Aorta (tissue), 5 donors: ENCODE results near the gene KMT2E. TPM values are rescaled to one million over a fixed set of nuclear protein-coding genes. Genes with fewer than 3 reads are reported as not detected.

Source experiments
- ATAC-seq: fragments of 200-7000 bp; cut with Tn5 transposase; one replicate; pipeline ENCODE4 v1.9.1; 2022; ENCODE audit warnings: moderate library complexity; ENCODE audit not compliant: low FRiP score
- DNase-seq, 2 donors: peaks; one replicate each; pipeline ENCODE4 v3.0.0-alpha.2; 2020
- H3K27ac ChIP-seq, 2 donors: one replicate each; pipeline ENCODE4 v1.5.1; 2013; ENCODE audit warnings: low read length in 2 of 2, mild to moderate bottlenecking in 2 of 2, moderate library complexity in 2 of 2, control low read depth in 1 of 2, inconsistent platforms in 1 of 2, low read depth in 1 of 2
- H3K27me3 ChIP-seq, 2 donors: one replicate each; pipeline ENCODE4 v1.6.1; 2013; ENCODE audit warnings: control low read depth in 1 of 2, low read length in 1 of 2, mild to moderate bottlenecking in 1 of 2, moderate library complexity in 1 of 2; ENCODE audit not compliant: insufficient read depth in 2 of 2, control insufficient read depth in 1 of 2
- H3K36me3 ChIP-seq, 2 donors: one replicate each; pipeline ENCODE4 v1.6.1; 2013; ENCODE audit warnings: control low read depth in 1 of 2, low read length in 1 of 2, mild to moderate bottlenecking in 1 of 2; ENCODE audit not compliant: insufficient read depth in 2 of 2, control insufficient read depth in 1 of 2
- H3K4me1 ChIP-seq, 2 donors: one replicate each; pipeline ENCODE4 v1.6.1; 2013; ENCODE audit warnings: low read length in 2 of 2, control low read depth in 1 of 2, mild to moderate bottlenecking in 1 of 2, moderate library complexity in 1 of 2; ENCODE audit not compliant: insufficient read depth in 2 of 2, control insufficient read depth in 1 of 2
- H3K4me3 ChIP-seq, 2 donors: one replicate each; pipeline ENCODE4 v1.5.1; 2013; ENCODE audit warnings: low read length in 2 of 2, control low read depth in 1 of 2, mild to moderate bottlenecking in 1 of 2
- H3K9me3 ChIP-seq: one replicate; pipeline ENCODE4 v1.6.1; 2013; ENCODE audit warnings: mild to moderate bottlenecking, low read length; ENCODE audit not compliant: control insufficient read depth
- WGBS, 2 donors: extraction: QIAGEN DNeasy Blood & Tissue Kit; methylation state at CpG; one replicate each; pipeline ENCODE4 v1.1.7; 2013; 5-methylcytosine and 5-hydroxymethylcytosine counted together
- intact Hi-C, 2 donors: fragments of 100-400 bp; cut with DNase I; formaldehyde crosslinking; loops; one replicate each; pipeline versions ENCODE4 v1.14.2 to v1.15.0; 2022
- polyA plus RNA-seq, 2 donors: library from polyadenylated mRNA; stranded (reverse); fragments of 200-250 nt; gene quantifications; one replicate each; pipeline ENCODE4 v1.2.3, GENCODE V29; 2013
- total RNA-seq, 2 donors: library from RNA; stranded (reverse); fragmentation: NEBNext Ultra II Directional; extraction: Animal tissue kit (Norgen Biotek cat#: 25700); gene quantifications; one replicate each; pipeline ENCODE4 v1.2.1, GENCODE V29; 2021
- donor health status: healthy with polysubstance abuse.
- donor health status: Bipolar disorder and iron deficiency.
- donor health status: DM: no; HTN: no; CAD: no.
- donor health status: DM: no; HTN: no; CAD: no.
- donor health status: DM: yes; HTN: yes; CAD: no.

Gene KMT2E
- total and polyA plus RNA-seq, 4 donors = 16.5 to 156 (median 84.0) TPM

DNA sequence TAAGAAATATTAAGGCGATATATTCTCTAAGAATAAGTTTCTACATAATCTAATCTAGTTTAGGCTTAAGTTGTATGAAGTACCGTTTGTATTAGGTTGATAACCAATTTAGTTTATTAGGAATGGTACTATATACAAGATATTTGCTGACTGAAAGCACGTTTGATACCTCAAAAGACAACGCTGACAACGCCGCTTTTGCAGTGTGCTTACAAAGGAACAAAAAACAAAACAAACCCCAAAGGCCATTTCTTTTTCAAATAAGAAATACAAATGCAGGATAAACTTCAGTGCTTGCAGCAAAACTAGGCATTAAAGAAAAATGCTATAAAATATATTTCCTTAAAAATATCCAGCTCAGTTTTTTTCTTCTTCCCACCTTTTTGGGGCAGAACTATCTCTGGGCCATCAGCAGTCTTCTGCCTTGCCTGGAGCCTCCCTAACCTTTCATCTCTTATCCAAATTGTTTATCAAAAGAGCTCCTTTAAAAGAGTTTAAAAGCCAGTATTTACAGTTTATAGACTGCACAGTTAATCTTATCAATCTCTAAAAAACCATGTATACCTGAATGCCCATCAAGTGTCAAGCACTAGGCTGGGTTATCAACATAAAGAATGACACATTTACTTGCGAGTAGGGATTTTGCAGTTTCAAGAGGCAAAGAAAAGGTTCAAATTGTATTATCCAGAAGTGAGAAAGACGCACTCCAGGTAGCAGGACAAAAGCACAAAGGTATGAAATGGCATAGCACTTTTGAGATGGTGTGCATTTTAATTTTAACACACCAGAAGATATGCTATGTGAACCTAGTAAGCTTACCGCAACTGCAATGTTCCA, 4.1 kb upstream of the KMT2E start:
- DNase-seq = no peak
- no peak overlapping the region for H3K27ac ChIP-seq

DNA sequence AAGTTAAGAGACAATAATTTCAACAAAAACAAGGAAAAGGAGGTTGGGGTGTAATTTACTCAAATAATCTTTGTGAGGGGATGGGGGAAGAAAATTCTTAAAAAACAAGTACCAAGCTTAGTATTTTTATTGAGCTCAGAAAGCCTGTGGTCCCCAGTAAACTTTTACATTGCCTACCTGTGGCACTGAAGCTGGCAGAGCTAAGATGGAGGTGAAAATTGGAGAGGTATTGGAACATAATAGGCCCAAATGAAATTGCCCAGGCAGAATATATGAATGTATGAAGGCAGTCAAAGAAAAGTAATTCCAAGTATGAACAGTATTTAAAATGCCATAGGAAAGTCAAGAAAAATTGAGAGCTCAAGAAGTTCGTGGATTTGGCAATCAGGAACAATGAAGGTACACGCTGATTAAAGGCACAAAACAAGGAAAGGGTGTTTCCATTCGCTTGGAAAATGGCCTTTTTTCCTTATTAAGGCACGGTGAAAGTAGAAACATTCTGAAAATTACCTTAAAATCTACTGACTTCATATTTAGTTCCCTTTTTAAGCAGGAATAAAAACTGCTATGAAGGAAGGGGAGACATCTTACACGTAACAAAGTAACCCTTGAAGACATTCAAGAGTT, 3.4 kb upstream of the KMT2E start:
- H3K4me1 ChIP-seq = peaks cover 0 to 4% of the 10 kb centered on the region in 2 donors
- H3K27ac ChIP-seq = peak overlapping the region in 1 of 2 donors; percentile 34

More for the DNA sequence above, 4.1 kb upstream of the KMT2E start:
- Histone ChIP-seq H3K27me3 (no peaks in the 10 kb centered on the region), H3K9me3 (no peaks in the 10 kb centered on the region), H3K36me3 (no peaks in the 10 kb centered on the region), H3K4me1 (peaks cover 0 to 4% of the 10 kb centered on the region in 2 donors), H3K4me3 (peak overlapping the region; percentile 90 to 96)
- WGBS, 2 donors = 4 to 5% methylated on average over 9 of the region's 9 CpGs
- no peak for ATAC-seq
- intact Hi-C loops = loop anchor here in 1 of 2 donors (10.0 kb wide), 1 partner anchor 65 kb away; no protein-coding TSS in a partner anchor

DNA sequence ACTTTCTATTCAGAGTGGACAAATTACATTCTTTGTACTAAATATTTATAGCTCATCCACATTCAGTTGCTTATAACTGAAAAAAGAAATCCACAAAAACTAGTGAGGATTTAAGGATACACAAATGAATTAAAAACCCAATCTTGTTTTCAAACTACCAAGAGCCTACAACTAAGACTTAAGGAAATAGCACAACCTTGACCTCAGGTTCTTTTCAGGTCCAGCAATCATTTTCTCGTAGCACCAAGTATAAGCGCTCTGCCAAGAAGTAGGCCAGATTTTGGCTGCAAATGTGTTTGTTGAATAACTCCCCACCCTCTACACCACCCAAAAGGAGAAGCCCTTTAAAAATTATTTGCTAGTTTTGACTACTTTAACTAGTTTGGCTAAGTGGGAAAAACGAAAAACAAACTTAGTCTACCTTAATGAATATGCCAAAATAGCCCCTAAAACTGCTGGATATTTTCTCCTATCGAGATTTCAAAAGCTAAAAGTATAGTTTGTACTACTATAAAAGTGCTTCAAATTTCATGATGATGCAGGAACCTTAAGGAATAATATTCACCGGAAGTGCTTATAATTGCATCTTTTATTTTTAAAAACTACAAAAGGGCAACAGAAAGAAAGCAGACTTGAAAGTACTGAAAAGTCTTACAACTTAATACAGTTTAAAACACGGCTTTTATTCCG, 2.7 kb upstream of the KMT2E start:
- Histone ChIP-seq H3K27ac (peak overlapping the region; percentile 21 to 34), H3K4me3 (peak overlapping the region; percentile 90 to 96), H3K4me1 (peaks cover 0 to 4% of the 10 kb centered on the region in 2 donors), H3K27me3 (no peaks in the 10 kb centered on the region), H3K9me3 (no peaks in the 10 kb centered on the region), H3K36me3 (no peaks in the 10 kb centered on the region)
- DNase-seq (no peak), ATAC-seq (no peak)
- WGBS, 2 donors = 0% methylated on average over 7 of the region's 7 CpGs
- intact Hi-C loops = loop anchor here in 1 of 2 donors (10.0 kb wide), 1 partner anchor 66 kb away; no protein-coding TSS in a partner anchor

More for the DNA sequence above, 3.4 kb upstream of the KMT2E start:
- Histone ChIP-seq H3K4me3 (peak overlapping the region; percentile 90 to 96), H3K27me3 (no peaks in the 10 kb centered on the region), H3K9me3 (no peaks in the 10 kb centered on the region), H3K36me3 (no peaks in the 10 kb centered on the region)
- ATAC-seq = no peak
- DNase-seq = no peak
- 1 to 2% methylated on average over 5 of the region's 5 CpGs for WGBS, 2 donors
- intact Hi-C loops = loop anchor here in 1 of 2 donors (10.0 kb wide), 1 partner anchor 66 kb away; no protein-coding TSS in a partner anchor

DNA sequence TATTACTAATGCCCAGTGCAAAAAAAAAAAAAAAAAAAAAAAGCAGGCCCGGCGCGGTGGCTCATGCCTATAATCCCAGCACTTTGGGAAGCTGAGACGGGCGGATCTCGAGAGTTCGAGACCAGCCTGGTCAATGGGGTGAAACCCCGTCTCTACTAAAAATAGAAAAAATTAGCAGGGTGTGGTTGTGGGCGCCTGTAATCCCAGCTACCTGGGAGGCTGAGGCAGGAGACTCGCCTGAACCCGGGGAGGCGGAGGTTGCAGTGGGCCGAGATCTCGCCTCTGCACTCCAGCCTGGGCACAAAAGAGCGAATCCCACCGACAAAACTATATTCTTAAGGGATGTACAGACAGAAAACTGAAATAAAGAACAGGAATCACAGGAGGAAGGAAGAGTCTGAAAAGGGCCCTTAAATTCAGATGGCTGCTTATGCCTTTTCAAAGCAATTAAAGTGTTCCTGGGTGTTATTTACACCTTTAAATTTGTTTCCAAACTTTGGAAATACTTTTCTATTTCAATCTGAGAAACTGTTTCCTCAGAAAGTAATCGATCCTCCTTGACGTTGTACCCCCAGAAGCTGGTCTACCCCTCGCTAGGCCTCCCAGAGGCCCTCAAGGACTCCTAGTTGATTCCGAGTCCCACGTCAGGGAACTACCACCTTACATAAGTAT, 2.0 kb upstream of the KMT2E start:
- no peaks in the 10 kb centered on the region for H3K9me3 ChIP-seq
- H3K4me3 ChIP-seq = peak overlapping the region; percentile 90 to 96
- no peaks in the 10 kb centered on the region for H3K27me3 ChIP-seq
- peaks cover 0 to 4% of the 10 kb centered on the region in 2 donors for H3K4me1 ChIP-seq
- DNase-seq = peak in 1 of 2 donors; percentile 56
- H3K36me3 ChIP-seq = no peaks in the 10 kb centered on the region
- intact Hi-C loops = loop anchor here (2.0 to 10.0 kb wide), 3 partner anchors 27 to 67 kb away; no protein-coding TSS in a partner anchor
- 0% methylated on average over 18 to 21 of the region's 21 CpGs for WGBS, 2 donors
- H3K27ac ChIP-seq = peak overlapping the region; percentile 99
- ATAC-seq = no peak

DNA sequence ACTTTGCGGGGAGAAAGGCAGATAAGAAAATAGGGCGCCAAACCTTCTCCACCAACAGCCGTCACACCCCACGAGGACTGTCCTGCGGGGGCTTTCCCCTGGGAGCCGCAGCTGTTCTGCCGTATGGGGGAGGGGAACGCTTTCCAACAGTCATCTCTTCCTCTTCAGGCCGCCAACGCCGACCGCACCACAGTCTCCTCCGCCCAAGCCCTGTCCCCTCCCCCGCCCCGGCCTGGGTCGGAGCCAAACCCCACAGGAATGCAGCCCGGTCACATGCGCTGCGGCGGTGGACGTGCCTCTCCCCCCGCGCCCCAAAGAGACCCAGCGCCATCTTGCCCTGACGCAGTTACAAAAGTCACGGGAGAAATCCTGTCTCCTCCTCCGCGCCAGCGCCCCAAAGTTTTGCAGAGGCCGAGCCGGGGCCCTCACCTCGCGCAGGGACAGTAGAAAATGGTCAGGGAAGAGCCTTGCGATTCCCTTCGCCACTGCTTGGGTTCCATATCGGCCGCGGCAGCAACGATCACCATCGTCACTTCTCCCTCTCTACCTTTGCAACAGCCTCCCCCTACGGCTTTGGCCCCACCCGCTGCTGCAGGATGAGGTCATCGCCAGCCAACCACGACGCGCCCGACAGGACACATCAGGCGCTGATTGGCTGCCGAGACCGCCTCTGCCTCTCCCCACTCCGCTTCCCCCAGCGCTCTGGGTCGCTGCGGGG, 1.3 kb upstream of the KMT2E start:
- ATAC-seq (peak; percentile 94), DNase-seq (peak; percentile 100)
- Histone ChIP-seq H3K9me3 (no peaks in the 10 kb centered on the region), H3K4me1 (no peaks in the 10 kb centered on the region), H3K36me3 (no peaks in the 10 kb centered on the region), H3K27me3 (no peaks in the 10 kb centered on the region), H3K4me3 (peak overlapping the region; percentile 90 to 96), H3K27ac (peak overlapping the region; percentile 99)
- intact Hi-C loops = loop anchor here (2.0 to 10.0 kb wide), 3 partner anchors 28 to 68 kb away; no protein-coding TSS in a partner anchor
- 0% methylated on average over 52 to 54 of the region's 54 CpGs for WGBS, 2 donors

DNA sequence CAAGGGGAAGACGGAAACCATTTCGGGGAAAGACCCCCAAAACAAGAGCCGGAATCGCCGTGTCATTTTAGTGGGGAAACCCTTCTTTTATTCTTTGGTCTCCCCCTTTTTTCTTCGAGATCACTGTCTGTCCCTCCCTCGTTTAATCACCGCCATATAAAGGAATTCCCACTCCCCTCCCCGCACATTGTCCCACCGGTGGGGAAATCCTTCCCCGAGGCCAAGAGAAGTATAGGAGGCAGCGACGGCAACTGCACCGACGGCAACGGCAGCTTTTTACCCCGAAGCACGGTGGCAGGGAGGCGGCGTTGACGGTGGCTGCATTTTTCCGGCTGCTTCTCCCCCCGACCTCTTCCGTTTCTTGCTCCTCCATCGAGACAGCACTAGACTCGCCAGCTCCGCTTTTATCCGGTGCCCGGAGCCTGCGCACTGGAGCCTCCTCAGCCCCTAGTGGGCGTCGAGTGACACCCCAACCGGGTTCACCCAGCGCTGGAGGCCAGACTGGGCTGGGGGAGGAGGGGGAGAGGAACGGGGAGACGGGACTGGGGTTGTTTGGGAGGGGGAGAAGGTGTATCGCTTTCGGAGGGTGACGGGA, 687 bp upstream of the KMT2E start:
- no peaks in the 10 kb centered on the region for H3K27me3 ChIP-seq
- peak overlapping the region; percentile 96 to 99 for H3K27ac ChIP-seq
- peak overlapping the region; percentile 19 to 91 for H3K4me3 ChIP-seq
- peak; percentile 97 for DNase-seq
- intact Hi-C loops = loop anchor here (2.0 to 10.0 kb wide), 3 partner anchors 29 to 69 kb away; no protein-coding TSS in a partner anchor
- H3K9me3 ChIP-seq = no peaks in the 10 kb centered on the region
- no peaks in the 10 kb centered on the region for H3K4me1 ChIP-seq
- WGBS, 2 donors = 1% methylated on average over 39 of the region's 39 CpGs
- H3K36me3 ChIP-seq = no peaks in the 10 kb centered on the region
- ATAC-seq = peak; percentile 92

DNA sequence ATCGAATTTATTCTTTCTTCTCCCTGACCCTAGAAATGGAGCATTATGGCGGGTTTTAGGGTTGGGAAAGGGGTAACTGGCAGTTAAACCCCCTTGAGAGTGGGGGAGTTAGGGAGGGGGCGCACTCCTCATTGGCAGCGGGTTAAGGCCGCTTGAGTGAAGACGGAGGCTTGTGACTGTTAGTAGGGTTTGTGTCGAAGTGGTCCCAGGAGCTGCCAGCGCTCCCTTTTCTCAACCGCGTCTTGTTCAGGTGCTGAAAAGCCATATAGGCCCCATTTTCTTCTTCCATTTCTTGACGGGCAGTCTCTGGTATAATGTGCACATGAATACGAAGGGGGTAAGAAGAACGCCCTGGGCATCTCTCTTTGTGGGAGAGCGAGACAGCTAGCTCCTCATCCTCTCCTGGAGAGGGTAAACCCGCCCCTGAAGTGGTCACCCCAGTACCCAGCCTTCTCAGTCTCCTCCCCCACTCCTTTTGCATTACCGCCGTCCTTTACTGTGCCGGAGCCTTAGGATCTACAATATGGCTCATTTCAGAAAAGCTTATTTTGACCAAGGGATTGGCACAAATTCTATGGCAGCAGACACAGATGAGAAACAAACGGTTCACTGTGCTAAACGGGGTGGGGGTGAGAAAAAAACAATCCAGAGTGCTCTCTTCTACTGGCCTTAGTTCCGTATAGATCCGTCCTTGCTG, 836 bp downstream of the KMT2E start:
- no peak for ATAC-seq
- DNase-seq = peak in 1 of 2 donors; percentile 63
- 0 to 1% methylated on average over 22 of the region's 22 CpGs for WGBS, 2 donors
- Histone ChIP-seq H3K27ac (peak overlapping the region; percentile 63 to 99), H3K9me3 (no peaks in the 10 kb centered on the region), H3K27me3 (no peaks in the 10 kb centered on the region), H3K36me3 (no peaks in the 10 kb centered on the region), H3K4me1 (no peaks in the 10 kb centered on the region), H3K4me3 (peak overlapping the region; percentile 86 to 91)
- intact Hi-C loops = loop anchor here in 1 of 2 donors (5.0 to 10.0 kb wide), 3 partner anchors 33 to 70 kb away; no protein-coding TSS in a partner anchor
